Endothelial cell of umbilical vein (primary cell): ENCODE data around the gene MAP10. TPM values are rescaled to one million over a fixed set of nuclear protein-coding genes. Genes with fewer than 3 reads are reported as not detected.

Experiments
- BruUV-seq: library from RNA; stranded (reverse); fragments of 400-500 nt; replicated peaks from 2 replicates; lab custom pipeline; 2021; lab: Mats Ljungman, UMichigan
- CTCF ChIA-PET: fragments of 300-600, 350-600 bp; sonication (Branson Sonifier 250); formaldehyde crosslinking; loops from one replicate; lab custom pipeline; 2021; ENCODE audit warnings: antibody characterized with exemption, inconsistent platforms; lab: Charles Lee
- POLR2A ChIA-PET: fragments of 300-600, 350-600 bp; sonication (Branson Sonifier 250); formaldehyde crosslinking; loops from one replicate; lab custom pipeline; 2021; ENCODE audit warnings: antibody characterized with exemption, inconsistent platforms; lab: Charles Lee
- DNase-seq: peaks from one replicate; pipeline ENCODE4 v3.0.0-alpha.2; 2011; ENCODE audit warnings: low read depth, low spot score
- FAIRE-seq: peaks from 2 replicates; lab custom pipeline; 2011; peaks lifted over from hg19 to GRCh38; lab: Jason Lieb, UNC
- H2AFZ ChIP-seq: 2 replicates; pipeline ENCODE4 v1.6.0; 2012; ENCODE audit warnings: low read depth, low read length, control low read depth, inconsistent platforms
- H3K27ac ChIP-seq: 2 replicates; pipeline ENCODE4 v1.5.1; 2011; ENCODE audit warnings: low read depth, mild to moderate bottlenecking, control low read depth, low read length, moderate library complexity; ENCODE audit not compliant: insufficient read depth
- H3K27me3 ChIP-seq, 2 experiments: 2 replicates each; pipeline versions ENCODE4 v1.6.0 to v1.6.1; 2011; ENCODE audit warnings: low read length in 2 of 2, mixed read lengths in 1 of 2; ENCODE audit not compliant: control insufficient read depth in 2 of 2, insufficient read depth in 2 of 2
- H3K36me3 ChIP-seq, 2 experiments: 2 replicates in 1 of 2; 3 replicates in 1 of 2; pipeline ENCODE4 v1.5.1; 2011; ENCODE audit warnings: low read length in 2 of 2, mild to moderate bottlenecking in 1 of 2, moderate library complexity in 1 of 2; ENCODE audit not compliant: control insufficient read depth in 2 of 2, insufficient read depth in 2 of 2; ENCODE audit errors: extremely low read depth in 1 of 2
- H3K4me1 ChIP-seq: 3 replicates; pipeline ENCODE4 v1.5.1; 2011; ENCODE audit warnings: mild to moderate bottlenecking, low read length; ENCODE audit not compliant: control insufficient read depth, insufficient read depth; ENCODE audit errors: extremely low read depth
- H3K4me2 ChIP-seq: 2 replicates; pipeline ENCODE4 v1.6.1; 2011; ENCODE audit warnings: low read length, control low read depth, mixed read lengths; ENCODE audit not compliant: insufficient read depth
- H3K4me3 ChIP-seq, 3 experiments: fragments of 200-600 bp in 1 of 3; sonication (generic), shearing (Covaris generic) in 1 of 3; replicated peaks in 1 of 3; 2 replicates each; pipeline ENCODE4 v1.5.1; 2011 to 2016; ENCODE audit warnings: control low read depth in 3 of 3, low read length in 3 of 3, mild to moderate bottlenecking in 2 of 3, inconsistent platforms in 1 of 3, low read depth in 1 of 3, moderate library complexity in 1 of 3; ENCODE audit not compliant: insufficient read depth in 1 of 3
- H3K79me2 ChIP-seq: 2 replicates; pipeline ENCODE4 v1.6.0; 2012; ENCODE audit warnings: low read length, inconsistent platforms; ENCODE audit not compliant: control insufficient read depth, insufficient read depth
- H3K9ac ChIP-seq: replicated peaks from 2 replicates; pipeline ENCODE3; 2011; ENCODE audit warnings: low read length, control low read depth; ENCODE audit not compliant: insufficient read depth; ENCODE audit errors: extremely low read depth
- H3K9me1 ChIP-seq: replicated peaks from 3 replicates; pipeline ENCODE4 v1.6.0; 2011; ENCODE audit warnings: mild to moderate bottlenecking, low read length; ENCODE audit not compliant: control insufficient read depth, insufficient read depth; ENCODE audit errors: extremely low read depth
- H3K9me3 ChIP-seq: replicated peaks from 2 replicates; pipeline ENCODE4 v1.5.1; 2012; ENCODE audit warnings: low read length, inconsistent platforms; ENCODE audit not compliant: control insufficient read depth, insufficient read depth
- H4K20me1 ChIP-seq: replicated peaks from 2 replicates; pipeline ENCODE3; 2011; ENCODE audit warnings: mild to moderate bottlenecking, low read length; ENCODE audit not compliant: control insufficient read depth, insufficient read depth; ENCODE audit errors: extremely low read depth
- CTCF ChIP-seq, 2 donors: IDR thresholded peaks; 1 replicate in 1 of 2; 2 replicates in 1 of 2; pipeline ENCODE4 v1.5.1; 2011; ENCODE audit warnings: low read length in 2 of 2, mild to moderate bottlenecking in 2 of 2, moderate library complexity in 2 of 2, control low read depth in 1 of 2, inconsistent platforms in 1 of 2, low read depth in 1 of 2; ENCODE audit not compliant: insufficient read depth in 1 of 2; ENCODE audit errors: extremely low read depth in 1 of 2
- FOS ChIP-seq: IDR thresholded peaks from 2 replicates; pipeline ENCODE4 v1.6.1; 2011; ENCODE audit warnings: mild to moderate bottlenecking, low read length, moderate library complexity, borderline replicate concordance; ENCODE audit not compliant: insufficient read depth
- GATA2 ChIP-seq: IDR thresholded peaks from 2 replicates; pipeline ENCODE4 v1.7.0; 2011; ENCODE audit warnings: low read depth, mild to moderate bottlenecking, moderate library complexity, mixed read lengths, low read length; ENCODE audit not compliant: insufficient read length, insufficient read depth
- JUN ChIP-seq: IDR thresholded peaks from 2 replicates; pipeline ENCODE4 v1.6.1; 2011; ENCODE audit warnings: borderline replicate concordance, low read depth; ENCODE audit not compliant: insufficient read length, insufficient read depth
- POLR2A ChIP-seq: IDR thresholded peaks from 2 replicates; pipeline ENCODE4 v1.6.1; 2012; ENCODE audit warnings: low read depth, mild to moderate bottlenecking, control low read depth, low read length
- dilution Hi-C: fragments of 300-500 bp; cut with MboI; formaldehyde crosslinking; loops from one replicate; pipeline ENCODE4 v1.15.0; 2019; ENCODE audit warnings: low sequenced_read_pairs; ENCODE audit not compliant: extremely low pct_ligation_motif_present
- intact Hi-C: fragments of 100-400 bp; cut with micrococcal nuclease; formaldehyde crosslinking; loops from one replicate; pipeline ENCODE4 v1.10.0; 2022
- polyA plus RNA-seq, 4 experiments: library from polyadenylated mRNA; depleted of rRNA in 3 of 4; stranded (reverse) in 3 of 4; unstranded in 1 of 4; fragments of >200 nt; gene quantifications; 2 replicates each; pipeline versions ENCODE4 v1.2.1 to v1.2.3, GENCODE V29; 2011 to 2012; ENCODE audit warnings: missing spikeins in 1 of 4
- total RNA-seq: library from RNA; stranded (reverse); gene quantifications from 2 replicates; pipeline ENCODE4 v1.2.3, GENCODE V29; 2021
- TF ChIP-seq, protein P1 (sequence below): IDR thresholded peaks from 2 replicates; pipeline ENCODE4 v1.6.1; 2011; ENCODE audit not compliant: insufficient read depth, insufficient read length

The MAP10 gene
- total and polyA plus RNA-seq, 2 donors (not counting 3 experiments of a cell fraction or from before 2014, with no cell fraction given): 0.88 to 2.0 TPM

GRCh38 chr1:232786845-232787455, 18.3 kb upstream of the MAP10 start:
- Histone ChIP-seq H2AFZ (no peak overlapping the region), H3K27ac (no peak overlapping the region), H4K20me1 (no peaks in the 10 kb centered on the region), H3K9me1 (no peaks in the 10 kb centered on the region), H3K9ac (no peak overlapping the region), H3K4me1 (no peaks in the 10 kb centered on the region), H3K36me3 (no peaks in the 10 kb centered on the region), H3K9me3 (no peaks in the 10 kb centered on the region), H3K4me3 (no peak overlapping the region), H3K27me3 (peaks cover 0 to 2% of the 10 kb centered on the region in 2 experiments), H3K79me2 (no peaks in the 10 kb centered on the region), H3K4me2 (no peak overlapping the region)
- DNase-seq: no peak
- ChIA-PET POLR2A (interaction anchor here (0.6 kb wide), 1 partner anchor 394 kb away, joined by 3 read pairs; no protein-coding TSS in a partner anchor), CTCF (no interaction called here)
- no peak for TF ChIP-seq GATA2
- no peak for TF ChIP-seq JUN
- TF ChIP-seq POLR2A: no peak
- BruUV-seq: no TSS peak
- dilution Hi-C loops: no loop called here
- intact Hi-C loops: no loop called here
- no peak for FAIRE-seq

GRCh38 chr1:232788235-232788872, 16.9 kb upstream of the MAP10 start:
- no peak for TF ChIP-seq CTCF (IDR thresholded peaks at IDR 0.05; ENCODE audit: extremely low read depth in 1 of 2, insufficient read depth in 1 of 2, low read depth in 1 of 2, low read length in 2 of 2)
- TF ChIP-seq POLR2A: no peak
- TF ChIP-seq, protein P1, sequence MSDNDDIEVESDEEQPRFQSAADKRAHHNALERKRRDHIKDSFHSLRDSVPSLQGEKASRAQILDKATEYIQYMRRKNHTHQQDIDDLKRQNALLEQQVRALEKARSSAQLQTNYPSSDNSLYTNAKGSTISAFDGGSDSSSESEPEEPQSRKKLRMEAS: no peak
- TF ChIP-seq FOS: no peak
- no peaks in the 10 kb centered on the region for H3K4me1 ChIP-seq
- H2AFZ ChIP-seq: no peak overlapping the region
- H4K20me1 ChIP-seq: no peaks in the 10 kb centered on the region
- H3K9me3 ChIP-seq: no peaks in the 10 kb centered on the region
- no peak overlapping the region for H3K4me2 ChIP-seq
- H3K9me1 ChIP-seq: no peaks in the 10 kb centered on the region
- no peak overlapping the region for H3K27ac ChIP-seq
- FAIRE-seq (no peak), DNase-seq (no peak)
- H3K36me3 ChIP-seq: no peaks in the 10 kb centered on the region
- dilution Hi-C loops (no loop called here), intact Hi-C loops (no loop called here)
- H3K27me3 ChIP-seq: peaks cover 0 to 2% of the 10 kb centered on the region in 2 experiments
- POLR2A ChIA-PET: no interaction called here
- no TSS peak for BruUV-seq
- H3K9ac ChIP-seq: no peak overlapping the region
- no peaks in the 10 kb centered on the region for H3K79me2 ChIP-seq
- CTCF ChIA-PET: no interaction called here
- H3K4me3 ChIP-seq: no peak overlapping the region
